Measurements from ENCODE around the gene ESPN. TPM values are rescaled to one million over a fixed set of nuclear protein-coding genes. Genes with fewer than 3 reads are reported as not detected.

ESPN gene
- total RNA-seq, 1 experiment from 2014 or later = 53.1 TPM

DNA sequence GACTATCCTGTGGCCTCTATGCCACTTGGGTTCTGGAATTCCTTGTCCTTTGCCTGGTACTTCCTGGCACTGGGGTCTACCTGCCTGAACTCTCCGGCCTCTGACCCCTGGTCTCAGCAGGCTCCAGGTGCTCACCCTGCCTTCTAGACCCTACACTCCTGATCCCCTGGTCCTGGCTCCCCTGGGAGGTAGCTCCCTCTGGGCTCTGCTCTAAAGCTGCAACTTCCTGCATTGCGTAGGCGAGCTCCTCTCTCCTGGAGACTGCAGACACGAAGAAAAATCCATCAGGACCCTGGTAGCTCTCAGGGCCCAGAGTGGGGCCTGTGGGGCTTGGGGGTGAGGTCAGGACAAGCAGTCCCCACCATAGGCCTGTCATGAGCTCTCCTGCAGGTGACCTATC is 74.7 kb downstream of the ESPN start:
- no peak overlapping the region for H3K27ac ChIP-seq (ENCODE audit: insufficient read length, low read depth, low read length)
- no peak for DNase-seq
- H2BK5ac ChIP-seq (ENCODE audit: insufficient read length, low read length) = no peak overlapping the region
- H3K23me2 ChIP-seq (ENCODE audit: insufficient read length, low read depth, low read length, poor library complexity, severe bottlenecking) = peaks cover 9% of the 10 kb centered on the region
- H4K91ac ChIP-seq (ENCODE audit: insufficient read length, low read depth, low read length) = no peak overlapping the region
- H3K27me3 ChIP-seq (ENCODE audit: insufficient read depth, low read length) = no peaks in the 10 kb centered on the region
- H2BK120ac ChIP-seq (ENCODE audit: low read depth, low read length, poor library complexity, severe bottlenecking) = no peak overlapping the region
- TF ChIP-seq, protein P1, sequence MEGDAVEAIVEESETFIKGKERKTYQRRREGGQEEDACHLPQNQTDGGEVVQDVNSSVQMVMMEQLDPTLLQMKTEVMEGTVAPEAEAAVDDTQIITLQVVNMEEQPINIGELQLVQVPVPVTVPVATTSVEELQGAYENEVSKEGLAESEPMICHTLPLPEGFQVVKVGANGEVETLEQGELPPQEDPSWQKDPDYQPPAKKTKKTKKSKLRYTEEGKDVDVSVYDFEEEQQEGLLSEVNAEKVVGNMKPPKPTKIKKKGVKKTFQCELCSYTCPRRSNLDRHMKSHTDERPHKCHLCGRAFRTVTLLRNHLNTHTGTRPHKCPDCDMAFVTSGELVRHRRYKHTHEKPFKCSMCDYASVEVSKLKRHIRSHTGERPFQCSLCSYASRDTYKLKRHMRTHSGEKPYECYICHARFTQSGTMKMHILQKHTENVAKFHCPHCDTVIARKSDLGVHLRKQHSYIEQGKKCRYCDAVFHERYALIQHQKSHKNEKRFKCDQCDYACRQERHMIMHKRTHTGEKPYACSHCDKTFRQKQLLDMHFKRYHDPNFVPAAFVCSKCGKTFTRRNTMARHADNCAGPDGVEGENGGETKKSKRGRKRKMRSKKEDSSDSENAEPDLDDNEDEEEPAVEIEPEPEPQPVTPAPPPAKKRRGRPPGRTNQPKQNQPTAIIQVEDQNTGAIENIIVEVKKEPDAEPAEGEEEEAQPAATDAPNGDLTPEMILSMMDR (conservative IDR thresholded peaks at IDR 0.05) = no peak
- no peak overlapping the region for H3K18ac ChIP-seq (ENCODE audit: insufficient read length, low read depth, low read length)
- no peak overlapping the region for H3K27ac Mint-ChIP-seq
- no peak overlapping the region for H2AFZ ChIP-seq (ENCODE audit: low read length)
- no peak overlapping the region for H3K56ac ChIP-seq (ENCODE audit: insufficient read length, low read depth, low read length)
- no peak overlapping the region for H2BK15ac ChIP-seq (ENCODE audit: low read depth, low read length)
- H3K14ac ChIP-seq (ENCODE audit: insufficient read depth, low read length) = no peak overlapping the region
- no peak overlapping the region for H2AK5ac ChIP-seq (ENCODE audit: insufficient read length, low read length)
- H3K9me3 Mint-ChIP-seq = no peaks in the 10 kb centered on the region
- H3K27me3 Mint-ChIP-seq (ENCODE audit: low read depth) = peaks cover 38% of the 10 kb centered on the region
- H3K4me2 ChIP-seq (ENCODE audit: insufficient read depth, insufficient read length, low read length) = no peak overlapping the region
- H3K4me3 Mint-ChIP-seq = peak overlapping the region in 1 of 2 experiments; percentile 23; a peak in 2 of 5 replicates
- WGBS (ENCODE audit: extremely low coverage, insufficient read length, low lambda C conversion rate) = no CpG with 5 or more reads among the region's 4 CpGs
- H4K5ac ChIP-seq (ENCODE audit: insufficient read length, low read depth, low read length) = no peak overlapping the region
- no peak overlapping the region for H2BK20ac ChIP-seq (ENCODE audit: low read depth, low read length, poor library complexity, severe bottlenecking)
- H2BK12ac ChIP-seq (ENCODE audit: insufficient read length, low read depth, low read length) = no peak overlapping the region
- H3K79me2 ChIP-seq (ENCODE audit: insufficient read depth, low read length) = no peaks in the 10 kb centered on the region
- no peak overlapping the region for H3K9ac ChIP-seq (ENCODE audit: extremely low read depth, insufficient read length, low read length)
- peaks cover 4% of the 10 kb centered on the region; the same call in 1 of the 2 replicates for H3K4me1 ChIP-seq (ENCODE audit: insufficient read depth, low read length)
- H3K79me1 ChIP-seq (ENCODE audit: insufficient read depth, low read depth, low read length, poor library complexity, severe bottlenecking) = no peaks in the 10 kb centered on the region
- no peak overlapping the region for H3K23ac ChIP-seq (ENCODE audit: insufficient read length, low read depth, low read length)
- H4K20me1 ChIP-seq (ENCODE audit: control insufficient read depth, insufficient read depth, insufficient read length) = no peaks in the 10 kb centered on the region
- no peak overlapping the region for H4K8ac ChIP-seq (replicated peaks; ENCODE audit: insufficient read length, low read depth, low read length)
- H3K36me3 Mint-ChIP-seq (ENCODE audit: insufficient read depth in 1 of 3, low read depth in 3 of 3) = peaks cover 0 to 4% (median 0%) of the 10 kb centered on the region in 3 experiments; a peak in 2 of 7 replicates
- no peaks in the 10 kb centered on the region for H3K9me3 ChIP-seq (ENCODE audit: control insufficient read depth, low read depth, low read length)
- peaks cover 18 to 19% of the 10 kb centered on the region in 2 experiments for H3K4me1 Mint-ChIP-seq
- H3T11ph ChIP-seq (ENCODE audit: low read length) = no peak overlapping the region
- no peak overlapping the region for H3K4ac ChIP-seq (ENCODE audit: low read depth, low read length)
